Activated T-helper 1 cell treated with anti-CD3 and anti-CD28 coated beads, Interleukin-12 subunit alpha, Interleukin-12 subunit beta, Interleukin-2, Interleukin-4 antibody, amounts not matched to agents 30 ng/mL and 10 ng/mL and 1 ng/mL, durations not matched to agents 14 hours and 24 hours and 36 hours (primary cell): ENCODE data around the gene DDR1. TPM values are rescaled to one million over a fixed set of nuclear protein-coding genes. Genes with fewer than 3 reads are reported as not detected.

Experiments
- DNase-seq: peaks from one replicate; pipeline ENCODE4 v3.0.0; 2021; ENCODE audit warnings: low spot score
- H3K27ac Mint-ChIP-seq: one replicate; pipeline ENCODE4 v1.8.0; 2021; ENCODE audit warnings: mild to moderate bottlenecking, mixed read lengths
- H3K27me3 Mint-ChIP-seq: one replicate; pipeline ENCODE4 v1.8.0; 2022; ENCODE audit warnings: mild to moderate bottlenecking, moderate library complexity, mixed read lengths; ENCODE audit not compliant: insufficient read depth
- H3K36me3 Mint-ChIP-seq: one replicate; pipeline ENCODE4 v1.8.0; 2021; ENCODE audit warnings: low read depth, mixed read lengths
- H3K4me1 Mint-ChIP-seq: one replicate; pipeline ENCODE4 v1.8.0; 2021; ENCODE audit warnings: low read depth, mixed read lengths
- H3K4me3 Mint-ChIP-seq: one replicate; pipeline ENCODE4 v1.8.0; 2021; ENCODE audit warnings: mild to moderate bottlenecking, moderate library complexity, mixed read lengths
- H3K9me3 Mint-ChIP-seq: one replicate; pipeline ENCODE4 v1.8.0; 2021; ENCODE audit warnings: mixed read lengths
- intact Hi-C: fragments of 100-400 bp; cut with micrococcal nuclease; formaldehyde crosslinking; loops from one replicate; pipeline ENCODE4 v1.15.1; 2024
- total RNA-seq: library from RNA; stranded (reverse); gene quantifications from 2 replicates; pipeline ENCODE4 v1.2.3, GENCODE V29; 2022

The DDR1 gene
- total RNA-seq = 21.4 and 24.8 TPM in 2 replicates

- no peak for DNase-seq
- Mint-ChIP-seq H3K4me3 (peak within 1 kb of the TSS; percentile 77), H3K9me3 (no peaks in the 10 kb centered on the region), H3K27ac (peak within 1 kb of the TSS; percentile 65), H3K36me3 (no peaks in the 10 kb centered on the region), H3K27me3 (peaks cover 3% of the 10 kb centered on the region), H3K4me1 (peaks cover 45% of the 10 kb centered on the region)
- intact Hi-C loops = loop anchor here (1.0 to 5.0 kb wide), 2 partner anchors 203 to 267 kb away; partner anchors contain the start of genes MRPS18B and PPP1R10
These were observed at the start of gene DDR1 for GRCh38 chr6:30883685-30884520. Gene DDR1 (plus strand): TSS chr6:30884519. CDS start chr6:30888730, 4,211 bp downstream.

- H3K9me3 Mint-ChIP-seq = no peaks in the 10 kb centered on the region
- H3K27me3 Mint-ChIP-seq = no peaks in the 10 kb centered on the region
- peak overlapping the region; percentile 34 for H3K4me3 Mint-ChIP-seq
- intact Hi-C loops = no loop called here
- no peak for DNase-seq
- peaks cover 40% of the 10 kb centered on the region for H3K4me1 Mint-ChIP-seq
- H3K36me3 Mint-ChIP-seq = peaks cover 4% of the 10 kb centered on the region
- peak overlapping the region; percentile 62 for H3K27ac Mint-ChIP-seq
These were observed 49.7 kb upstream of the DDR1 start for GRCh38 chr6:30834646-30835045.

- Mint-ChIP-seq H3K36me3 (peaks cover 1% of the 10 kb centered on the region), H3K27me3 (no peaks in the 10 kb centered on the region), H3K4me3 (no peak overlapping the region), H3K9me3 (no peaks in the 10 kb centered on the region), H3K27ac (no peak overlapping the region), H3K4me1 (peaks cover 33% of the 10 kb centered on the region)
- no peak for DNase-seq
- intact Hi-C loops = no loop called here
These were observed 48.7 kb upstream of the DDR1 start for GRCh38 chr6:30835576-30835975.

GRCh38 chr6:30836431-30836866 lies 47.9 kb upstream of the DDR1 start:
- Mint-ChIP-seq H3K4me1 (peaks cover 32% of the 10 kb centered on the region), H3K27ac (no peak overlapping the region), H3K36me3 (no peaks in the 10 kb centered on the region), H3K9me3 (no peaks in the 10 kb centered on the region), H3K4me3 (no peak overlapping the region), H3K27me3 (no peaks in the 10 kb centered on the region)
- DNase-seq = no peak
- intact Hi-C loops = no loop called here

- intact Hi-C loops = no loop called here
- DNase-seq = no peak
- H3K9me3 Mint-ChIP-seq = no peaks in the 10 kb centered on the region
- H3K27ac Mint-ChIP-seq = no peak overlapping the region
- no peak overlapping the region for H3K4me3 Mint-ChIP-seq
- H3K36me3 Mint-ChIP-seq = no peaks in the 10 kb centered on the region
- H3K27me3 Mint-ChIP-seq = no peaks in the 10 kb centered on the region
- peaks cover 27% of the 10 kb centered on the region for H3K4me1 Mint-ChIP-seq
These were observed 47.4 kb upstream of the DDR1 start for GRCh38 chr6:30836957-30837356.

- intact Hi-C loops = no loop called here
- H3K27ac Mint-ChIP-seq = no peak overlapping the region
- no peak for DNase-seq
- H3K4me3 Mint-ChIP-seq = no peak overlapping the region
- H3K4me1 Mint-ChIP-seq = peaks cover 27% of the 10 kb centered on the region
- no peaks in the 10 kb centered on the region for H3K36me3 Mint-ChIP-seq
- no peaks in the 10 kb centered on the region for H3K27me3 Mint-ChIP-seq
- H3K9me3 Mint-ChIP-seq = no peaks in the 10 kb centered on the region
These were observed 46.9 kb upstream of the DDR1 start for GRCh38 chr6:30837432-30837831.

GRCh38 chr6:30837870-30838269 lies 46.4 kb upstream of the DDR1 start:
- no peak for DNase-seq
- H3K27ac Mint-ChIP-seq = no peak overlapping the region
- H3K4me1 Mint-ChIP-seq = peaks cover 29% of the 10 kb centered on the region
- H3K9me3 Mint-ChIP-seq = no peaks in the 10 kb centered on the region
- intact Hi-C loops = no loop called here
- no peak overlapping the region for H3K4me3 Mint-ChIP-seq
- no peaks in the 10 kb centered on the region for H3K27me3 Mint-ChIP-seq
- no peaks in the 10 kb centered on the region for H3K36me3 Mint-ChIP-seq

- no peak for DNase-seq
- no peaks in the 10 kb centered on the region for H3K9me3 Mint-ChIP-seq
- H3K27me3 Mint-ChIP-seq = no peaks in the 10 kb centered on the region
- H3K27ac Mint-ChIP-seq = no peak overlapping the region
- H3K4me3 Mint-ChIP-seq = no peak overlapping the region
- H3K36me3 Mint-ChIP-seq = no peaks in the 10 kb centered on the region
- H3K4me1 Mint-ChIP-seq = peaks cover 34% of the 10 kb centered on the region
- intact Hi-C loops = no loop called here
These were observed 44.6 kb upstream of the DDR1 start for GRCh38 chr6:30839671-30840070.

GRCh38 chr6:30840084-30840934 lies 44.0 kb upstream of the DDR1 start:
- DNase-seq = no peak
- intact Hi-C loops = no loop called here
- no peak overlapping the region for H3K27ac Mint-ChIP-seq
- peaks cover 28% of the 10 kb centered on the region for H3K4me1 Mint-ChIP-seq
- H3K4me3 Mint-ChIP-seq = no peak overlapping the region
- no peaks in the 10 kb centered on the region for H3K27me3 Mint-ChIP-seq
- no peaks in the 10 kb centered on the region for H3K36me3 Mint-ChIP-seq
- no peaks in the 10 kb centered on the region for H3K9me3 Mint-ChIP-seq

GRCh38 chr6:30840935-30841643 lies 43.2 kb upstream of the DDR1 start:
- no peaks in the 10 kb centered on the region for H3K9me3 Mint-ChIP-seq
- H3K36me3 Mint-ChIP-seq = no peaks in the 10 kb centered on the region
- H3K27ac Mint-ChIP-seq = no peak overlapping the region
- no peak overlapping the region for H3K4me3 Mint-ChIP-seq
- intact Hi-C loops = no loop called here
- H3K27me3 Mint-ChIP-seq = no peaks in the 10 kb centered on the region
- peaks cover 24% of the 10 kb centered on the region for H3K4me1 Mint-ChIP-seq
- DNase-seq = no peak

- Mint-ChIP-seq H3K36me3 (no peaks in the 10 kb centered on the region), H3K27ac (peak overlapping the region; percentile 75), H3K4me1 (peaks cover 24% of the 10 kb centered on the region), H3K4me3 (no peak overlapping the region), H3K27me3 (no peaks in the 10 kb centered on the region), H3K9me3 (no peaks in the 10 kb centered on the region)
- intact Hi-C loops = no loop called here
- DNase-seq = no peak
These were observed 42.4 kb upstream of the DDR1 start for GRCh38 chr6:30841644-30842504.
